Measurements from ENCODE around the gene GRIA4.

- TF ChIP-seq CTCF (IDR thresholded peaks at IDR 0.05) (no peak), POLR2A (IDR thresholded peaks at IDR 0.05) (no peak)
Observed at GRCh38 chr11:105700271-105700670, 90.4 kb downstream of the GRIA4 start.

Measured in lower leg skin (tissue), 3 donors.